Stimulated activated CD4-positive, alpha-beta T cell treated with anti-CD3 and anti-CD28 coated beads, Interleukin-4, amount 100 ng/mL, for 24 hours (primary cell): ENCODE measurements around the gene P2RY14.
A peak's percentile ranks its signal among the peaks of the same experiment; 100 is the strongest.

Experiments
- DNase-seq: peaks from one replicate; pipeline ENCODE4 v3.0.0-alpha.2; 2020

Gene P2RY14

GRCh38 chr3:151210676-151211381 is 67.5 kb downstream of the P2RY14 start:
- no peak for DNase-seq

- no peak for DNase-seq
Measured at GRCh38 chr3:151209654-151210053, 68.7 kb downstream of the P2RY14 start.

- DNase-seq = no peak
Measured at GRCh38 chr3:151206201-151206600, 72.1 kb downstream of the P2RY14 start.

GRCh38 chr3:151205482-151205881 is 72.9 kb downstream of the P2RY14 start:
- DNase-seq = no peak

GRCh38 chr3:151204530-151205402 is 73.6 kb downstream of the P2RY14 start:
- no peak for DNase-seq

GRCh38 chr3:151203051-151203420 is 75.3 kb downstream of the P2RY14 start, which contains the start of gene GPR171:
TSS of gene GPR171 (minus strand) at chr3:151203216. CDS start at chr3:151199386, 3,830 bp downstream.
- peak; percentile 75 for DNase-seq

GRCh38 chr3:151201051-151201730 is 77.2 kb downstream of the P2RY14 start:
- DNase-seq = no peak

GRCh38 chr3:151200586-151200985 is 77.8 kb downstream of the P2RY14 start:
- DNase-seq = no peak

GRCh38 chr3:151199554-151200438 is 78.5 kb downstream of the P2RY14 start:
- no peak for DNase-seq

GRCh38 chr3:151198849-151199248 is 79.5 kb downstream of the P2RY14 start:
- no peak for DNase-seq

GRCh38 chr3:151197981-151198767 is 80.2 kb downstream of the P2RY14 start:
- no peak for DNase-seq

- DNase-seq = no peak
Measured at GRCh38 chr3:151197228-151197627, 81.1 kb downstream of the P2RY14 start.

GRCh38 chr3:151196434-151196833 is 81.9 kb downstream of the P2RY14 start:
- DNase-seq = no peak

- no peak for DNase-seq
Measured at GRCh38 chr3:151195826-151196225, 82.5 kb downstream of the P2RY14 start.

- DNase-seq = no peak
Measured at GRCh38 chr3:151192545-151192944, 85.8 kb downstream of the P2RY14 start.

GRCh38 chr3:151191095-151191494 is 87.2 kb downstream of the P2RY14 start:
- DNase-seq = no peak

- no peak for DNase-seq
Measured at GRCh38 chr3:151183265-151183671, 95.1 kb downstream of the P2RY14 start.

GRCh38 chr3:151182349-151183079 is 95.8 kb downstream of the P2RY14 start:
- DNase-seq = no peak

GRCh38 chr3:151178208-151178845 is 100.0 kb downstream of the P2RY14 start:
- DNase-seq = no peak

- DNase-seq = no peak
Measured at GRCh38 chr3:151175952-151176351, 102.4 kb downstream of the P2RY14 start.
